WTC11 (cell line): ENCODE data around the gene PDE8A. TPM values are rescaled to one million over a fixed set of nuclear protein-coding genes. Genes with fewer than 3 reads are reported as not detected.

Source experiments
- ATAC-seq: fragments of 200-7000 bp; cut with Tn5 transposase; 2 replicates; pipeline ENCODE4 v1.10.0; 2021; ENCODE audit warnings: mild to moderate bottlenecking, moderate library complexity
- CTCF ChIA-PET: fragments of 300-600 bp; sonication (Branson Sonifier 250); formaldehyde crosslinking; loops from one replicate; lab custom pipeline; 2021; ENCODE audit warnings: antibody characterized with exemption; lab: Charles Lee
- POLR2A ChIA-PET: fragments of 350-600 bp; sonication (Branson Sonifier 250); formaldehyde crosslinking; loops from one replicate; lab custom pipeline; 2021; ENCODE audit warnings: antibody characterized with exemption; lab: Charles Lee
- DNase-seq: peaks from one replicate; pipeline ENCODE4 v3.0.0; 2021; ENCODE audit warnings: low spot score
- H3K27ac Mint-ChIP-seq: 2 replicates; pipeline ENCODE4 v1.8.0; 2021; ENCODE audit warnings: mixed read lengths
- H3K27me3 Mint-ChIP-seq: 2 replicates; pipeline ENCODE4 v1.8.0; 2021; ENCODE audit warnings: low read depth, mild to moderate bottlenecking, moderate library complexity, mixed read lengths
- H3K36me3 Mint-ChIP-seq: 2 replicates; pipeline ENCODE4 v1.8.0; 2021; ENCODE audit warnings: mixed read lengths
- H3K4me1 Mint-ChIP-seq: 2 replicates; pipeline ENCODE4 v1.8.0; 2022; ENCODE audit warnings: mixed read lengths
- H3K4me3 Mint-ChIP-seq: 2 replicates; pipeline ENCODE4 v1.8.0; 2021; ENCODE audit warnings: mild to moderate bottlenecking, moderate library complexity, mixed read lengths
- H3K9me3 Mint-ChIP-seq: 2 replicates; pipeline ENCODE4 v1.8.0; 2021; ENCODE audit warnings: mixed read lengths
- FOXP1 ChIP-seq: sonication (generic); formaldehyde crosslinking; IDR thresholded peaks from 2 replicates; pipeline ENCODE4 v1.8.0; 2022; ENCODE audit warnings: missing genetic modification reagents, mild to moderate bottlenecking, moderate library complexity, borderline replicate concordance
- NR1H2 ChIP-seq: sonication (generic); formaldehyde crosslinking; IDR thresholded peaks from 2 replicates; pipeline ENCODE4 v1.9.0; 2021; ENCODE audit warnings: mild to moderate bottlenecking, moderate library complexity, missing genetic modification reagents
- PRRX2 ChIP-seq: fragments of 250-450 bp; sonication (Bioruptor Pico); IDR thresholded peaks from 2 replicates; pipeline ENCODE4 v1.8.0; 2021; ENCODE audit warnings: mild to moderate bottlenecking
- SMAD4 ChIP-seq: sonication (generic); formaldehyde crosslinking; IDR thresholded peaks from 2 replicates; pipeline ENCODE4 v1.8.0; 2022; ENCODE audit warnings: mild to moderate bottlenecking, missing genetic modification reagents
- SP1 ChIP-seq: sonication (generic); formaldehyde crosslinking; conservative IDR thresholded peaks from 2 replicates; pipeline ENCODE4 v1.8.1; 2022; ENCODE audit warnings: missing genetic modification reagents
- TEAD4 ChIP-seq: sonication (generic); formaldehyde crosslinking; IDR thresholded peaks from 2 replicates; pipeline ENCODE4 v1.8.0; 2022; ENCODE audit warnings: mild to moderate bottlenecking, missing genetic modification reagents
- ZNF121 ChIP-seq: sonication (generic); formaldehyde crosslinking; IDR thresholded peaks from 2 replicates; pipeline ENCODE4 v1.8.0; 2023; ENCODE audit warnings: missing genetic modification reagents
- ZNF263 ChIP-seq: sonication (generic); formaldehyde crosslinking; IDR thresholded peaks from 2 replicates; pipeline ENCODE4 v1.8.1; 2022; ENCODE audit warnings: low read depth, mild to moderate bottlenecking, moderate library complexity, missing genetic modification reagents
- ZNF671 ChIP-seq: fragments of 250-450 bp; sonication (Bioruptor Pico); IDR thresholded peaks from 2 replicates; pipeline ENCODE4 v1.8.0; 2021; ENCODE audit warnings: mild to moderate bottlenecking
- total RNA-seq: library from RNA; stranded (reverse); gene quantifications from 3 replicates; pipeline ENCODE4 v1.2.3, GENCODE V29; 2021
- TF ChIP-seq, protein P1 (sequence below): sonication (generic); formaldehyde crosslinking; IDR thresholded peaks from 2 replicates; pipeline ENCODE4 v1.8.1; 2023; ENCODE audit warnings: mild to moderate bottlenecking, missing genetic modification reagents
- TF ChIP-seq, protein P2 (sequence below): sonication (generic); formaldehyde crosslinking; conservative IDR thresholded peaks from 2 replicates; pipeline ENCODE4 v1.8.1; 2023; ENCODE audit warnings: mild to moderate bottlenecking, low read depth, missing genetic modification reagents, moderate library complexity
- TF ChIP-seq, protein P3 (sequence below): sonication (generic); formaldehyde crosslinking; IDR thresholded peaks from 2 replicates; pipeline ENCODE4 v1.8.1; 2022; ENCODE audit warnings: missing genetic modification reagents, borderline replicate concordance
- TF ChIP-seq, protein P4 (sequence below): sonication (generic); formaldehyde crosslinking; IDR thresholded peaks from 2 replicates; pipeline ENCODE4 v1.8.0; 2022; ENCODE audit warnings: mild to moderate bottlenecking, missing genetic modification reagents
- TF ChIP-seq, protein P5 (sequence below): sonication (generic); formaldehyde crosslinking; IDR thresholded peaks from 2 replicates; pipeline ENCODE4 v1.8.1; 2023; ENCODE audit warnings: mild to moderate bottlenecking, missing genetic modification reagents, borderline replicate concordance
- TF ChIP-seq, protein P6 (sequence below): sonication (generic); formaldehyde crosslinking; IDR thresholded peaks from 2 replicates; pipeline ENCODE4 v1.8.0; 2022; ENCODE audit warnings: mild to moderate bottlenecking, missing genetic modification reagents
- TF ChIP-seq, protein P7 (sequence below): fragments of 250-450 bp; sonication (Bioruptor Pico); conservative IDR thresholded peaks from 2 replicates; pipeline ENCODE4 v1.9.0; 2021; ENCODE audit warnings: mild to moderate bottlenecking
- TF ChIP-seq, protein P8 (sequence below): sonication (generic); formaldehyde crosslinking; conservative IDR thresholded peaks from 2 replicates; pipeline ENCODE4 v1.8.1; 2022; ENCODE audit warnings: mild to moderate bottlenecking, missing genetic modification reagents

Gene PDE8A
- total RNA-seq, 1 experiment from 2014 or later: 13.9 TPM

DNA sequence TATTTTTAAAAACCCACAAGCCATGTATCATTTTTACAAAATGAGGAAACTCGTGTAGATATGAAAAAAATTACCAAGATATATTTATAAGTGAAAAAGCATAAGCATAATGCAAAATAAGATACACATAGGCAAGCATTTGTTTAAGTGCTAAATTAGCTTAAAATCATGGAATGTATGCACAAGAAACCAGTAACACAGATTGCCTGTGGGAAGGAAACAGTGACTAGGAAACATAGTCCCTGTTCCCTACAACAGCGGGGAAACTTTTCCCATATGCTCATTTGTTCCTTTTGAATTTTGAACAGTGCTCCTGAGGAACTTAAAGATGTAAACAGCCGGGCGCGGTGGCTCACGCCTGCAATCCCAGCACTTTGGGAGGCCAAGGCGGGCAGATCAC is 169.5 kb downstream of the PDE8A start:
- no peak for DNase-seq
- Mint-ChIP-seq H3K27ac (no peak overlapping the region), H3K27me3 (no peaks in the 10 kb centered on the region), H3K4me3 (no peak overlapping the region), H3K4me1 (peaks cover 28% of the 10 kb centered on the region), H3K36me3 (no peaks in the 10 kb centered on the region), H3K9me3 (no peaks in the 10 kb centered on the region)
- TF ChIP-seq, protein P1, sequence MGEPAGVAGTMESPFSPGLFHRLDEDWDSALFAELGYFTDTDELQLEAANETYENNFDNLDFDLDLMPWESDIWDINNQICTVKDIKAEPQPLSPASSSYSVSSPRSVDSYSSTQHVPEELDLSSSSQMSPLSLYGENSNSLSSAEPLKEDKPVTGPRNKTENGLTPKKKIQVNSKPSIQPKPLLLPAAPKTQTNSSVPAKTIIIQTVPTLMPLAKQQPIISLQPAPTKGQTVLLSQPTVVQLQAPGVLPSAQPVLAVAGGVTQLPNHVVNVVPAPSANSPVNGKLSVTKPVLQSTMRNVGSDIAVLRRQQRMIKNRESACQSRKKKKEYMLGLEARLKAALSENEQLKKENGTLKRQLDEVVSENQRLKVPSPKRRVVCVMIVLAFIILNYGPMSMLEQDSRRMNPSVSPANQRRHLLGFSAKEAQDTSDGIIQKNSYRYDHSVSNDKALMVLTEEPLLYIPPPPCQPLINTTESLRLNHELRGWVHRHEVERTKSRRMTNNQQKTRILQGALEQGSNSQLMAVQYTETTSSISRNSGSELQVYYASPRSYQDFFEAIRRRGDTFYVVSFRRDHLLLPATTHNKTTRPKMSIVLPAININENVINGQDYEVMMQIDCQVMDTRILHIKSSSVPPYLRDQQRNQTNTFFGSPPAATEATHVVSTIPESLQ (CRISPR knock-in tag): no peak
- TF ChIP-seq, protein P2, sequence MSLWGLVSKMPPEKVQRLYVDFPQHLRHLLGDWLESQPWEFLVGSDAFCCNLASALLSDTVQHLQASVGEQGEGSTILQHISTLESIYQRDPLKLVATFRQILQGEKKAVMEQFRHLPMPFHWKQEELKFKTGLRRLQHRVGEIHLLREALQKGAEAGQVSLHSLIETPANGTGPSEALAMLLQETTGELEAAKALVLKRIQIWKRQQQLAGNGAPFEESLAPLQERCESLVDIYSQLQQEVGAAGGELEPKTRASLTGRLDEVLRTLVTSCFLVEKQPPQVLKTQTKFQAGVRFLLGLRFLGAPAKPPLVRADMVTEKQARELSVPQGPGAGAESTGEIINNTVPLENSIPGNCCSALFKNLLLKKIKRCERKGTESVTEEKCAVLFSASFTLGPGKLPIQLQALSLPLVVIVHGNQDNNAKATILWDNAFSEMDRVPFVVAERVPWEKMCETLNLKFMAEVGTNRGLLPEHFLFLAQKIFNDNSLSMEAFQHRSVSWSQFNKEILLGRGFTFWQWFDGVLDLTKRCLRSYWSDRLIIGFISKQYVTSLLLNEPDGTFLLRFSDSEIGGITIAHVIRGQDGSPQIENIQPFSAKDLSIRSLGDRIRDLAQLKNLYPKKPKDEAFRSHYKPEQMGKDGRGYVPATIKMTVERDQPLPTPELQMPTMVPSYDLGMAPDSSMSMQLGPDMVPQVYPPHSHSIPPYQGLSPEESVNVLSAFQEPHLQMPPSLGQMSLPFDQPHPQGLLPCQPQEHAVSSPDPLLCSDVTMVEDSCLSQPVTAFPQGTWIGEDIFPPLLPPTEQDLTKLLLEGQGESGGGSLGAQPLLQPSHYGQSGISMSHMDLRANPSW (CRISPR knock-in tag): no peak
- TF ChIP-seq ZNF263: no peak
- TF ChIP-seq NR1H2 (CRISPR knock-in tag): no peak
- no peak for TF ChIP-seq ZNF121 (CRISPR knock-in tag)
- TF ChIP-seq, protein P3, sequence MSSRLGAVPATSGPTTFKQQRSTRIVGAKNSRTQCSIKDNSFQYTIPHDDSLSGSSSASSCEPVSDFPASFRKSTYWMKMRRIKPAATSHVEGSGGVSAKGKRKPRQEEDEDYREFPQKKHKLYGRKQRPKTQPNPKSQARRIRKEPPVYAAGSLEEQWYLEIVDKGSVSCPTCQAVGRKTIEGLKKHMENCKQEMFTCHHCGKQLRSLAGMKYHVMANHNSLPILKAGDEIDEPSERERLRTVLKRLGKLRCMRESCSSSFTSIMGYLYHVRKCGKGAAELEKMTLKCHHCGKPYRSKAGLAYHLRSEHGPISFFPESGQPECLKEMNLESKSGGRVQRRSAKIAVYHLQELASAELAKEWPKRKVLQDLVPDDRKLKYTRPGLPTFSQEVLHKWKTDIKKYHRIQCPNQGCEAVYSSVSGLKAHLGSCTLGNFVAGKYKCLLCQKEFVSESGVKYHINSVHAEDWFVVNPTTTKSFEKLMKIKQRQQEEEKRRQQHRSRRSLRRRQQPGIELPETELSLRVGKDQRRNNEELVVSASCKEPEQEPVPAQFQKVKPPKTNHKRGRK (CRISPR knock-in tag): no peak
- TF ChIP-seq, protein P4, sequence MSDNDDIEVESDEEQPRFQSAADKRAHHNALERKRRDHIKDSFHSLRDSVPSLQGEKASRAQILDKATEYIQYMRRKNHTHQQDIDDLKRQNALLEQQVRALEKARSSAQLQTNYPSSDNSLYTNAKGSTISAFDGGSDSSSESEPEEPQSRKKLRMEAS: no peak
- TF ChIP-seq PRRX2 (CRISPR knock-in tag): no peak
- no peak for TF ChIP-seq SMAD4 (CRISPR knock-in tag)
- TF ChIP-seq, protein P5, sequence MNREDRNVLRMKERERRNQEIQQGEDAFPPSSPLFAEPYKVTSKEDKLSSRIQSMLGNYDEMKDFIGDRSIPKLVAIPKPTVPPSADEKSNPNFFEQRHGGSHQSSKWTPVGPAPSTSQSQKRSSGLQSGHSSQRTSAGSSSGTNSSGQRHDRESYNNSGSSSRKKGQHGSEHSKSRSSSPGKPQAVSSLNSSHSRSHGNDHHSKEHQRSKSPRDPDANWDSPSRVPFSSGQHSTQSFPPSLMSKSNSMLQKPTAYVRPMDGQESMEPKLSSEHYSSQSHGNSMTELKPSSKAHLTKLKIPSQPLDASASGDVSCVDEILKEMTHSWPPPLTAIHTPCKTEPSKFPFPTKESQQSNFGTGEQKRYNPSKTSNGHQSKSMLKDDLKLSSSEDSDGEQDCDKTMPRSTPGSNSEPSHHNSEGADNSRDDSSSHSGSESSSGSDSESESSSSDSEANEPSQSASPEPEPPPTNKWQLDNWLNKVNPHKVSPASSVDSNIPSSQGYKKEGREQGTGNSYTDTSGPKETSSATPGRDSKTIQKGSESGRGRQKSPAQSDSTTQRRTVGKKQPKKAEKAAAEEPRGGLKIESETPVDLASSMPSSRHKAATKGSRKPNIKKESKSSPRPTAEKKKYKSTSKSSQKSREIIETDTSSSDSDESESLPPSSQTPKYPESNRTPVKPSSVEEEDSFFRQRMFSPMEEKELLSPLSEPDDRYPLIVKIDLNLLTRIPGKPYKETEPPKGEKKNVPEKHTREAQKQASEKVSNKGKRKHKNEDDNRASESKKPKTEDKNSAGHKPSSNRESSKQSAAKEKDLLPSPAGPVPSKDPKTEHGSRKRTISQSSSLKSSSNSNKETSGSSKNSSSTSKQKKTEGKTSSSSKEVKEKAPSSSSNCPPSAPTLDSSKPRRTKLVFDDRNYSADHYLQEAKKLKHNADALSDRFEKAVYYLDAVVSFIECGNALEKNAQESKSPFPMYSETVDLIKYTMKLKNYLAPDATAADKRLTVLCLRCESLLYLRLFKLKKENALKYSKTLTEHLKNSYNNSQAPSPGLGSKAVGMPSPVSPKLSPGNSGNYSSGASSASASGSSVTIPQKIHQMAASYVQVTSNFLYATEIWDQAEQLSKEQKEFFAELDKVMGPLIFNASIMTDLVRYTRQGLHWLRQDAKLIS (CRISPR knock-in tag): no peak
- no peak for TF ChIP-seq FOXP1
- no peak for TF ChIP-seq TEAD4 (CRISPR knock-in tag)
- TF ChIP-seq, protein P6, sequence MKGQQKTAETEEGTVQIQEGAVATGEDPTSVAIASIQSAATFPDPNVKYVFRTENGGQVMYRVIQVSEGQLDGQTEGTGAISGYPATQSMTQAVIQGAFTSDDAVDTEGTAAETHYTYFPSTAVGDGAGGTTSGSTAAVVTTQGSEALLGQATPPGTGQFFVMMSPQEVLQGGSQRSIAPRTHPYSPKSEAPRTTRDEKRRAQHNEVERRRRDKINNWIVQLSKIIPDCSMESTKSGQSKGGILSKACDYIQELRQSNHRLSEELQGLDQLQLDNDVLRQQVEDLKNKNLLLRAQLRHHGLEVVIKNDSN (CRISPR knock-in tag): no peak
- POLR2A ChIA-PET: no interaction called here
- CTCF ChIA-PET: interaction anchor here (3.1 kb wide), 1 partner anchor 18 kb away, joined by 24 read pairs; no protein-coding TSS in a partner anchor
- ATAC-seq: no peak

DNA sequence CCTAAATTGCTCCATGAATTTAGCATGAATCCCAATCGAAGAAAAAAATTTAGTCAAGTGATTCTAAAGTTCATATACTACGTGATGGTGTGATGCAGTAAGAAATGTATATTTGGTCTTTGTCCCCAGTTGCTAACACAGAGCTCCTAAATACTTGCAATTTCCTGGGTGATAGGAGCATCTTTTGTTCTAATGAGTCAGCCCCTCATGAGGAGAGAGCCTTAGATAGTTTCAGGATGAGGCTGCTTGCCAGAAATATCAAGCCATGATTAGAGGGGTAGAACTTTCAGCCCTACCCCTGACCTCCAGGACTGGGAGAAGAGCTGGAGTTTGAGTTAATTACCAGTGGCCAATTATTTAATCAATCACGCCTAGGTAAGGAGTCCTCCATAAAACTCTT is 170.2 kb downstream of the PDE8A start:
- no peak for DNase-seq
- no peak overlapping the region for H3K27ac Mint-ChIP-seq
- TF ChIP-seq ZNF671 (CRISPR knock-in tag) (no peak), NR1H2 (CRISPR knock-in tag) (no peak), SP1 (CRISPR knock-in tag) (no peak)
- TF ChIP-seq, protein P7, sequence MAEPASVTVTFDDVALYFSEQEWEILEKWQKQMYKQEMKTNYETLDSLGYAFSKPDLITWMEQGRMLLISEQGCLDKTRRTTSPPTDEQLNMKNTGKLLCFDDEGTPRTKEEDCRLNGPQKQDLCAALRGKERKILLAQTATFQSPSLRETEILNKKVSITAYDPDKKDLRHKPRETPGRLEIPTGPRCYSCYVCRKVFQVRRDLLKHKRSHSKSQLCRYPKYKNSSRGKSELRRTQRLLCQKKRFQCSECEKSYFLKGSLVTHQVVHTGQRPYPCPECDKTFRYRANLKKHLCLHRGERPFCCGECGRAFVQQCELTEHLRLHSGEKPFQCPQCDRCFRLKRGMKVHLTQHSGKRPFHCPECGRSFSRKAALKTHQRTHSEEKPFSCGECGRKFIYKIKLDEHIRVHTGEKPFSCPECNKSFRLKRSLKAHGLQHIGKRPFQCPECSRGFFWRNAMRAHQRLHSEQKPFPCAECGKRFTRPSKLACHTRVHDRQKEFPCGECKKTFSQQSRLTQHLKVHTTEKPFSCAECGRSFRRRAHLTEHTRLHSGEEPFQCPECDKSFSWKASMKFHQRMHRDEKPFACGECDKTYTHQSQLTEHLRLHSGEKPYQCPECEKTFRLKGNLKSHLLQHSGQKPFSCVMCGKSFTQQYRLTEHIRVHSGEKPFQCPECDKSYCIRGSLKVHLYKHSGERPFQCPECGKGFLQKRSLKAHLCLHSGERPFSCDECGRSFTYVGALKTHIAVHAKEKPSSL: no peak
- TF ChIP-seq, protein P8, sequence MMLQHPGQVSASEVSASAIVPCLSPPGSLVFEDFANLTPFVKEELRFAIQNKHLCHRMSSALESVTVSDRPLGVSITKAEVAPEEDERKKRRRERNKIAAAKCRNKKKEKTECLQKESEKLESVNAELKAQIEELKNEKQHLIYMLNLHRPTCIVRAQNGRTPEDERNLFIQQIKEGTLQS (CRISPR knock-in tag): no peak
- TF ChIP-seq, all 79 proteins: peak for 0
- H3K4me3 Mint-ChIP-seq: no peak overlapping the region
- POLR2A ChIA-PET: no interaction called here
- no peaks in the 10 kb centered on the region for H3K27me3 Mint-ChIP-seq
- CTCF ChIA-PET: interaction anchor here (3.1 kb wide), 1 partner anchor 17 kb away, joined by 24 read pairs; no protein-coding TSS in a partner anchor
- peaks cover 28% of the 10 kb centered on the region for H3K4me1 Mint-ChIP-seq
- H3K36me3 Mint-ChIP-seq: no peaks in the 10 kb centered on the region
- no peak for ATAC-seq
- no peaks in the 10 kb centered on the region for H3K9me3 Mint-ChIP-seq
